Measurements from ENCODE around the gene KDR. TPM values are rescaled to one million over a fixed set of nuclear protein-coding genes. Genes with fewer than 3 reads are reported as not detected.

KDR gene
- polyA plus RNA-seq, 1 of the 3 experiments (the other 2 are of a cell fraction): not detected

DNA sequence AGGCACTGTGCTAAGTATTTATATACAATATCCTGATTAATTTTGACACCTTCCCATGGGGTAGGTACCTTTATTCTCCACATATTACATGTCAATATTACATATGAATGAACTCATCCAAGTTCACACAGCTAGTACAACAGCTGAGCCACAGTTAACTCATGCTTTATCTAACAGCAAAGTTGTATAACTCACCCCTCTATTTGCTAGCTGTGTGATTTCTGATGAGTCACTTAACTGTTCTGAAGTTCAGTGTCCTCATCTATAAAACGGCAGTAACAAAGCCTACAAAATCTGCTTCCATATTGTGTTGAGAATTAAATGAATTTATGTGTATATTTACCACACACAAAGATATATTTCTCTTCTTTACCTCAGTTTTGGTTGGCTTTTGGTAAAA lies 48.2 kb upstream of the KDR start:
- Histone ChIP-seq H3K9me3 (no peaks in the 10 kb centered on the region), H3K27me3 (ENCODE audit: insufficient read depth) (no peaks in the 10 kb centered on the region), H3K4me1 (ENCODE audit: control insufficient read depth in 1 of 2, insufficient read depth in 2 of 2, low read depth in 1 of 2, low read length in 1 of 2) (peaks cover 0 to 20% of the 10 kb centered on the region in 2 experiments; a peak in 2 of 4 replicates), H3K9ac (no peak overlapping the region), H3K27ac (ENCODE audit: low read depth in 2 of 2, low read length in 1 of 2) (no peak overlapping the region), H3F3A (replicated peaks; ENCODE audit: insufficient read depth) (peaks cover 10% of the 10 kb centered on the region), H4K20me1 (ENCODE audit: insufficient read depth) (no peaks in the 10 kb centered on the region), H2AFZ (ENCODE audit: low read depth) (no peak overlapping the region), H3K36me3 (replicated peaks in 1 of 2; ENCODE audit: control insufficient read depth in 1 of 2, insufficient read depth in 2 of 2, low read length in 1 of 2) (no peaks in the 10 kb centered on the region), H3K4me3 (ENCODE audit: low read depth in 2 of 2, low read length in 1 of 2) (no peak overlapping the region), H3K79me2 (ENCODE audit: insufficient read depth) (no peaks in the 10 kb centered on the region), H3K9me2 (no peaks in the 10 kb centered on the region), H3K4me2 (no peak overlapping the region)
- ChIA-PET CTCF (interaction anchor here (0.5 kb wide), 1 partner anchor 201 kb away, joined by 3 read pairs; no protein-coding TSS in a partner anchor), POLR2A (no interaction called here)
- TF ChIP-seq GATA2 (CRISPR knock-in tag; IDR thresholded peaks at IDR 0.05): no peak
- TF ChIP-seq, protein P1, sequence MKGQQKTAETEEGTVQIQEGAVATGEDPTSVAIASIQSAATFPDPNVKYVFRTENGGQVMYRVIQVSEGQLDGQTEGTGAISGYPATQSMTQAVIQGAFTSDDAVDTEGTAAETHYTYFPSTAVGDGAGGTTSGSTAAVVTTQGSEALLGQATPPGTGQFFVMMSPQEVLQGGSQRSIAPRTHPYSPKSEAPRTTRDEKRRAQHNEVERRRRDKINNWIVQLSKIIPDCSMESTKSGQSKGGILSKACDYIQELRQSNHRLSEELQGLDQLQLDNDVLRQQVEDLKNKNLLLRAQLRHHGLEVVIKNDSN (IDR thresholded peaks at IDR 0.05; ENCODE audit: borderline replicate concordance, low read depth): no peak
- no peak for TF ChIP-seq CTCF (IDR thresholded peaks at IDR 0.05)
- no peak for TF ChIP-seq NRF1 (IDR thresholded peaks at IDR 0.05; ENCODE audit: low read depth, low read length)
- no peak for TF ChIP-seq TAF1 (IDR thresholded peaks at IDR 0.05; ENCODE audit: borderline replicate concordance, low read depth, low read length)
- TF ChIP-seq MXI1 (IDR thresholded peaks at IDR 0.05; ENCODE audit: low read depth, low read length): no peak
- TF ChIP-seq EP300 (IDR thresholded peaks at IDR 0.05; ENCODE audit: borderline replicate concordance in 1 of 2, low read depth in 1 of 2, low read length in 1 of 2): no peak
- no peak for TF ChIP-seq RXRA (IDR thresholded peaks at IDR 0.05; ENCODE audit: borderline replicate concordance, low read depth)
- no peak for TF ChIP-seq FOXJ3 (CRISPR knock-in tag; IDR thresholded peaks at IDR 0.05)
- no peak for TF ChIP-seq YY1 (IDR thresholded peaks at IDR 0.05; ENCODE audit: low read depth)
- TF ChIP-seq MAX (IDR thresholded peaks at IDR 0.05; ENCODE audit: low read depth): no peak
- no peak for TF ChIP-seq POLR2AphosphoS5 (IDR thresholded peaks at IDR 0.05; ENCODE audit: low read depth, low read length)
- no peak for TF ChIP-seq PBX3 (IDR thresholded peaks at IDR 0.05)
- no peak for TF ChIP-seq TEAD4 (IDR thresholded peaks at IDR 0.05; ENCODE audit: borderline replicate concordance, insufficient read depth)
- no peak for TF ChIP-seq RCOR1 (IDR thresholded peaks at IDR 0.05; ENCODE audit: low read length)
- TF ChIP-seq CHD2 (IDR thresholded peaks at IDR 0.05; ENCODE audit: low read length, partially characterized antibody): no peak
- no peak for TF ChIP-seq REST (IDR thresholded peaks at IDR 0.05; ENCODE audit: low read depth, low read length)
- WGBS (ENCODE audit: low lambda C conversion rate): 6% methylated on average over 1 of the region's 1 CpG
- no peak for DNase-seq

Measured in SK-N-SH (cell line).